Liver (tissue), 9 donors: Measurements from ENCODE around the gene EPX. TPM values are rescaled to one million over a fixed set of nuclear protein-coding genes. Genes with fewer than 3 reads are reported as not detected.

Experiments used
- DNase-seq: peaks from one replicate; pipeline ENCODE4 v3.0.0-alpha.2; 2017; ENCODE audit warnings: low spot score
- H3K27ac ChIP-seq, 2 donors: one replicate each; pipeline ENCODE4 v1.7.0; 2013; ENCODE audit warnings: inconsistent platforms in 2 of 2, low read length in 2 of 2, control low read depth in 1 of 2, low read depth in 1 of 2, mild to moderate bottlenecking in 1 of 2
- H3K27me3 ChIP-seq, 4 donors: one replicate each; pipeline versions ENCODE4 v1.6.1 to v1.7.0; 2013; ENCODE audit warnings: low read length in 3 of 4, inconsistent platforms in 1 of 4, mild to moderate bottlenecking in 1 of 4, moderate library complexity in 1 of 4; ENCODE audit not compliant: control insufficient read depth in 4 of 4, insufficient read depth in 4 of 4
- H3K36me3 ChIP-seq, 4 donors: one replicate each; pipeline versions ENCODE4 v1.6.1 to v1.7.0; 2013; ENCODE audit warnings: low read length in 3 of 4, mild to moderate bottlenecking in 3 of 4, low read depth in 1 of 4, moderate library complexity in 1 of 4; ENCODE audit not compliant: control insufficient read depth in 4 of 4, insufficient read depth in 3 of 4
- H3K4me1 ChIP-seq, 4 donors: one replicate each; pipeline versions ENCODE4 v1.6.1 to v1.7.0; 2013; ENCODE audit warnings: low read length in 3 of 4, mild to moderate bottlenecking in 3 of 4, moderate library complexity in 1 of 4; ENCODE audit not compliant: control insufficient read depth in 4 of 4, insufficient read depth in 4 of 4
- H3K4me3 ChIP-seq, 3 donors: one replicate each; pipeline versions ENCODE4 v1.6.1 to v1.7.0; 2013; ENCODE audit warnings: low read length in 3 of 3, control low read depth in 1 of 3, low read depth in 1 of 3, mild to moderate bottlenecking in 1 of 3
- H3K9ac ChIP-seq, 2 donors: one replicate each; pipeline ENCODE4 v1.7.0; 2013; ENCODE audit warnings: low read length in 2 of 2, mild to moderate bottlenecking in 2 of 2, moderate library complexity in 2 of 2, control low read depth in 1 of 2, low read depth in 1 of 2
- H3K9me3 ChIP-seq, 4 donors: one replicate each; pipeline versions ENCODE4 v1.6.1 to v1.7.0; 2013; ENCODE audit warnings: low read length in 3 of 4; ENCODE audit not compliant: control insufficient read depth in 4 of 4
- ATF3 ChIP-seq: IDR thresholded peaks from 2 replicates; pipeline ENCODE4 v1.6.1; 2016; ENCODE audit warnings: antibody characterized with exemption
- CTCF ChIP-seq: fragments of 150-350 bp; IDR thresholded peaks from 2 replicates; pipeline ENCODE4 v1.5.1; 2017; ENCODE audit warnings: improper control_type of control experiment, low read depth, low read length; ENCODE audit not compliant: missing input control
- EGR1 ChIP-seq, 2 donors: IDR thresholded peaks; 2 replicates each; pipeline ENCODE4 v1.6.1; 2016 to 2018; ENCODE audit warnings: antibody characterized with exemption in 2 of 2, low read depth in 2 of 2
- FOXA1 ChIP-seq: IDR thresholded peaks from 2 replicates; pipeline ENCODE4 v1.6.1; 2016; ENCODE audit warnings: antibody characterized with exemption
- FOXA2 ChIP-seq: IDR thresholded peaks from 2 replicates; pipeline ENCODE4 v1.6.1; 2016; ENCODE audit warnings: antibody characterized with exemption
- GABPA ChIP-seq, 2 donors: IDR thresholded peaks in 1 of 2; conservative IDR thresholded peaks in 1 of 2; 2 replicates each; pipeline ENCODE4 v1.6.1; 2016; ENCODE audit warnings: antibody characterized with exemption in 2 of 2, mild to moderate bottlenecking in 1 of 2, moderate library complexity in 1 of 2
- HNF4A ChIP-seq, 2 donors: conservative IDR thresholded peaks; 2 replicates each; pipeline ENCODE4 v1.6.1; 2016; ENCODE audit warnings: antibody characterized with exemption in 2 of 2, mild to moderate bottlenecking in 2 of 2
- HNF4G ChIP-seq: IDR thresholded peaks from 2 replicates; pipeline ENCODE4 v1.6.1; 2016; ENCODE audit warnings: antibody characterized with exemption
- JUND ChIP-seq, 2 donors: IDR thresholded peaks; 2 replicates each; pipeline ENCODE4 v1.6.1; 2016; ENCODE audit warnings: antibody characterized with exemption in 2 of 2
- NR2F2 ChIP-seq: IDR thresholded peaks from 2 replicates; pipeline ENCODE4 v1.6.1; 2016; ENCODE audit warnings: antibody characterized with exemption
- RAD21 ChIP-seq, 2 donors: IDR thresholded peaks; 2 replicates each; pipeline ENCODE4 v1.6.1; 2016; ENCODE audit warnings: antibody characterized with exemption in 2 of 2, mild to moderate bottlenecking in 2 of 2
- REST ChIP-seq: IDR thresholded peaks from 2 replicates; pipeline ENCODE4 v1.6.1; 2016; ENCODE audit warnings: antibody characterized with exemption, mild to moderate bottlenecking
- RXRA ChIP-seq, 2 donors: IDR thresholded peaks; 2 replicates each; pipeline ENCODE4 v1.6.1; 2017 to 2018; ENCODE audit warnings: antibody characterized with exemption in 2 of 2, mild to moderate bottlenecking in 1 of 2
- SP1 ChIP-seq: IDR thresholded peaks from 2 replicates; pipeline ENCODE4 v1.6.1; 2018; ENCODE audit warnings: antibody characterized with exemption, mild to moderate bottlenecking
- TAF1 ChIP-seq: conservative IDR thresholded peaks from 2 replicates; pipeline ENCODE4 v1.6.1; 2016; ENCODE audit warnings: antibody characterized with exemption, mild to moderate bottlenecking
- YY1 ChIP-seq: IDR thresholded peaks from 2 replicates; pipeline ENCODE4 v1.6.1; 2016; ENCODE audit warnings: antibody characterized with exemption, mild to moderate bottlenecking
- WGBS: extraction: QIAGEN DNeasy Blood & Tissue Kit; methylation state at CpG from one replicate; pipeline ENCODE4 v1.1.7; 2013; 5-methylcytosine and 5-hydroxymethylcytosine counted together
- polyA plus RNA-seq, 2 donors: library from polyadenylated mRNA; stranded (reverse) in 1 of 2; unstranded in 1 of 2; fragments of 200-250 nt in 1 of 2; fragments of >200 nt in 1 of 2; fragmentation: Nextera tagmentation in 1 of 2; extraction: Ambion mirVana in 1 of 2; gene quantifications; one replicate each; pipeline versions ENCODE4 v1.2.1 to v1.2.3, GENCODE V29; 2013 to 2015
- total RNA-seq, 2 donors: library from RNA; depleted of rRNA; stranded (reverse); fragments of >200 nt; gene quantifications; one replicate each; pipeline ENCODE4 v1.2.3, GENCODE V29; 2014
- TF ChIP-seq, protein P1 (sequence below): IDR thresholded peaks from 2 replicates; pipeline ENCODE4 v1.6.1; 2016; ENCODE audit warnings: antibody characterized with exemption
- TF ChIP-seq, protein P2 (sequence below): IDR thresholded peaks from 2 replicates; pipeline ENCODE4 v1.6.1; 2016; ENCODE audit warnings: antibody characterized with exemption
- donor health status: healthy.
- donor health status: healthy.
- donor health status: healthy.
- donor health status: healthy.
- donor health status: healthy.

Gene EPX
- total and polyA plus RNA-seq, 4 donors: 0.09 to 10.0 TPM; not detected in 2

GRCh38 chr17:58233543-58233942, 41.0 kb downstream of the EPX start:
- no peak for TF ChIP-seq CTCF
- no peak for TF ChIP-seq YY1
- no peak for TF ChIP-seq FOXA2
- TF ChIP-seq, protein P1, sequence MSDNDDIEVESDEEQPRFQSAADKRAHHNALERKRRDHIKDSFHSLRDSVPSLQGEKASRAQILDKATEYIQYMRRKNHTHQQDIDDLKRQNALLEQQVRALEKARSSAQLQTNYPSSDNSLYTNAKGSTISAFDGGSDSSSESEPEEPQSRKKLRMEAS: no peak
- no peak for TF ChIP-seq GABPA (IDR thresholded peaks at IDR 0.05 in 1 of 2, conservative IDR thresholded peaks at IDR 0.05 in 1 of 2)
- TF ChIP-seq HNF4G: no peak
- TF ChIP-seq TAF1: no peak
- no peak for TF ChIP-seq NR2F2
- TF ChIP-seq, protein P2, sequence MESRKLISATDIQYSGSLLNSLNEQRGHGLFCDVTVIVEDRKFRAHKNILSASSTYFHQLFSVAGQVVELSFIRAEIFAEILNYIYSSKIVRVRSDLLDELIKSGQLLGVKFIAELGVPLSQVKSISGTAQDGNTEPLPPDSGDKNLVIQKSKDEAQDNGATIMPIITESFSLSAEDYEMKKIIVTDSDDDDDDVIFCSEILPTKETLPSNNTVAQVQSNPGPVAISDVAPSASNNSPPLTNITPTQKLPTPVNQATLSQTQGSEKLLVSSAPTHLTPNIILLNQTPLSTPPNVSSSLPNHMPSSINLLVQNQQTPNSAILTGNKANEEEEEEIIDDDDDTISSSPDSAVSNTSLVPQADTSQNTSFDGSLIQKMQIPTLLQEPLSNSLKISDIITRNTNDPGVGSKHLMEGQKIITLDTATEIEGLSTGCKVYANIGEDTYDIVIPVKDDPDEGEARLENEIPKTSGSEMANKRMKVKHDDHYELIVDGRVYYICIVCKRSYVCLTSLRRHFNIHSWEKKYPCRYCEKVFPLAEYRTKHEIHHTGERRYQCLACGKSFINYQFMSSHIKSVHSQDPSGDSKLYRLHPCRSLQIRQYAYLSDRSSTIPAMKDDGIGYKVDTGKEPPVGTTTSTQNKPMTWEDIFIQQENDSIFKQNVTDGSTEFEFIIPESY: no peak
- TF ChIP-seq RXRA (IDR thresholded peaks at IDR 0.05): no peak
- TF ChIP-seq SP1: no peak
- TF ChIP-seq RAD21 (IDR thresholded peaks at IDR 0.05): no peak
- no peak for TF ChIP-seq JUND (IDR thresholded peaks at IDR 0.05)
- no peak for TF ChIP-seq HNF4A (conservative IDR thresholded peaks at IDR 0.05)
- TF ChIP-seq EGR1 (IDR thresholded peaks at IDR 0.05; ENCODE audit: low read depth in 2 of 2): no peak
- no peak for TF ChIP-seq FOXA1
- TF ChIP-seq REST: no peak
- TF ChIP-seq ATF3: no peak
- no peaks in the 10 kb centered on the region for H3K36me3 ChIP-seq
- H3K4me1 ChIP-seq: no peaks in the 10 kb centered on the region

More at GRCh38 chr17:58233543-58233942, 41.0 kb downstream of the EPX start:
- H3K9me3 ChIP-seq: no peaks in the 10 kb centered on the region
- no peak overlapping the region for H3K27ac ChIP-seq
- no peak overlapping the region for H3K4me3 ChIP-seq
- H3K9ac ChIP-seq: no peak overlapping the region
- no peak for DNase-seq
- peaks cover 0 to 7% (median 0%) of the 10 kb centered on the region in 4 donors for H3K27me3 ChIP-seq
- 79% methylated on average over 3 of the region's 3 CpGs for WGBS
